H1 (cell line): Measurements from ENCODE around the gene CC2D1A. TPM values are rescaled to one million over a fixed set of nuclear protein-coding genes. Genes with fewer than 3 reads are reported as not detected.

ENCODE experiments used
- CTCF ChIA-PET: fragments of 300-600 bp; sonication (Branson Sonifier 250); formaldehyde crosslinking; loops from one replicate; lab custom pipeline; 2021; ENCODE audit not compliant: partially characterized antibody; lab: Charles Lee
- POLR2A ChIA-PET: fragments of 300-600 bp; sonication (Branson Sonifier 250); formaldehyde crosslinking; loops from one replicate; lab custom pipeline; 2021; ENCODE audit warnings: inconsistent platforms; ENCODE audit not compliant: partially characterized antibody; lab: Charles Lee
- DNase-seq, 2 experiments: peaks; one replicate each; pipeline versions ENCODE4 v3.0.0 to v3.0.0-alpha.2; 2010 to 2022; ENCODE audit warnings: low spot score in 2 of 2, low read depth in 1 of 2, mixed read lengths in 1 of 2
- FAIRE-seq: peaks from 2 replicates; lab custom pipeline; 2011; peaks lifted over from hg19 to GRCh38; lab: Jason Lieb, UNC
- H2AFZ ChIP-seq: 2 replicates; pipeline ENCODE4 v1.8.1; 2012; ENCODE audit warnings: low read length, inconsistent platforms
- H2AK5ac ChIP-seq: 2 replicates; pipeline ENCODE4 v1.6.1; 2013; ENCODE audit warnings: low read depth, low read length
- H2BK120ac ChIP-seq: replicated peaks from 2 replicates; pipeline ENCODE3; 2013; ENCODE audit warnings: low read depth, low read length, inconsistent platforms
- H2BK12ac ChIP-seq: 2 replicates; pipeline ENCODE4 v1.6.1; 2013; ENCODE audit warnings: low read depth, low read length
- H2BK15ac ChIP-seq: 2 replicates; pipeline ENCODE4 v1.6.1; 2013; ENCODE audit warnings: low read length
- H2BK20ac ChIP-seq: 2 replicates; pipeline ENCODE4 v1.6.1; 2013; ENCODE audit warnings: low read length
- H2BK5ac ChIP-seq: 2 replicates; pipeline ENCODE4 v1.6.1; 2013; ENCODE audit warnings: low read depth, low read length
- H3K14ac ChIP-seq: 2 replicates; pipeline ENCODE4 v1.6.1; 2013; ENCODE audit warnings: inconsistent platforms; ENCODE audit not compliant: insufficient read length
- H3K18ac ChIP-seq: 2 replicates; pipeline ENCODE4 v1.6.1; 2013; ENCODE audit warnings: low read length; ENCODE audit errors: extremely low read depth
- H3K23ac ChIP-seq: 2 replicates; pipeline ENCODE4 v1.6.1; 2013; ENCODE audit warnings: inconsistent platforms; ENCODE audit not compliant: insufficient read length
- H3K23me2 ChIP-seq: 2 replicates; pipeline ENCODE4 v1.6.1; 2013; ENCODE audit warnings: low read depth, low read length
- H3K27ac ChIP-seq: 2 replicates; pipeline ENCODE4 v1.6.1; 2011; ENCODE audit warnings: low read depth, low read length, inconsistent platforms
- H3K27me3 ChIP-seq, 4 experiments: replicated peaks in 1 of 4; 1 replicate in 1 of 4; 2 replicates in 3 of 4; pipeline versions ENCODE4 v1.6.1 to v1.8.1; 2011 to 2013; ENCODE audit warnings: low read length in 3 of 4, mild to moderate bottlenecking in 3 of 4, inconsistent platforms in 2 of 4, mixed read lengths in 2 of 4, moderate library complexity in 1 of 4; ENCODE audit not compliant: control insufficient read depth in 3 of 4, insufficient read depth in 3 of 4; ENCODE audit errors: extremely low read depth in 1 of 4
- H3K36me3 ChIP-seq, 4 experiments: 2 replicates each; pipeline versions ENCODE4 v1.6.1 to v1.8.1; 2011 to 2013; ENCODE audit warnings: mild to moderate bottlenecking in 4 of 4, low read length in 3 of 4, moderate library complexity in 2 of 4, control low read depth in 1 of 4, inconsistent platforms in 1 of 4; ENCODE audit not compliant: insufficient read depth in 4 of 4, control insufficient read depth in 2 of 4
- H3K4ac ChIP-seq: replicated peaks from 2 replicates; pipeline ENCODE3; 2013; ENCODE audit warnings: low read length, low read depth, mixed read lengths, inconsistent platforms; ENCODE audit not compliant: insufficient read length
- H3K4me1 ChIP-seq, 4 experiments: replicated peaks in 1 of 4; 1 replicate in 1 of 4; 2 replicates in 3 of 4; pipeline versions ENCODE4 v1.6.1 to v1.8.1; 2011 to 2013; ENCODE audit warnings: low read length in 3 of 4, inconsistent platforms in 2 of 4, mixed read lengths in 1 of 4; ENCODE audit not compliant: insufficient read depth in 4 of 4, control insufficient read depth in 3 of 4
- H3K4me2 ChIP-seq, 2 experiments: 2 replicates each; pipeline versions ENCODE4 v1.6.1 to v1.8.1; 2011 to 2013; ENCODE audit warnings: low read depth in 2 of 2, low read length in 2 of 2, control low read depth in 1 of 2, inconsistent platforms in 1 of 2, mild to moderate bottlenecking in 1 of 2; ENCODE audit not compliant: insufficient read depth in 1 of 2
- H3K4me3 ChIP-seq, 4 experiments: fragments of 200-600, 300-600 bp in 1 of 4; sonication (generic), shearing (Covaris generic), sonication (Bioruptor Twin) in 1 of 4; 2 replicates each; pipeline versions ENCODE4 v1.5.1 to v1.8.1; 2011 to 2016; ENCODE audit warnings: low read length in 4 of 4, low read depth in 3 of 4, control low read depth in 2 of 4, inconsistent platforms in 2 of 4, mild to moderate bottlenecking in 2 of 4, mixed read lengths in 1 of 4, moderate library complexity in 1 of 4; ENCODE audit not compliant: insufficient read depth in 2 of 4; ENCODE audit errors: extremely low read depth in 1 of 4
- H3K56ac ChIP-seq: replicated peaks from 2 replicates; pipeline ENCODE3; 2013; ENCODE audit warnings: low read depth, mild to moderate bottlenecking, mixed read lengths, low read length, inconsistent platforms; ENCODE audit not compliant: insufficient read length
- H3K79me1 ChIP-seq: 2 replicates; pipeline ENCODE4 v1.6.1; 2013; ENCODE audit warnings: low read depth, low read length, control low read depth
- H3K79me2 ChIP-seq, 2 experiments: 2 replicates each; pipeline versions ENCODE4 v1.6.1 to v1.8.1; 2012 to 2013; ENCODE audit warnings: low read length in 2 of 2, mild to moderate bottlenecking in 2 of 2, inconsistent platforms in 1 of 2; ENCODE audit not compliant: insufficient read depth in 2 of 2, control insufficient read depth in 1 of 2
- H3K9ac ChIP-seq, 4 experiments: replicated peaks in 1 of 4; 1 replicate in 1 of 4; 2 replicates in 3 of 4; pipeline versions ENCODE4 v1.6.1 to v1.8.1; 2011 to 2013; ENCODE audit warnings: low read depth in 3 of 4, low read length in 3 of 4, control low read depth in 2 of 4, mild to moderate bottlenecking in 2 of 4, moderate library complexity in 2 of 4, inconsistent platforms in 1 of 4; ENCODE audit errors: extremely low read depth in 1 of 4
- H3K9me3 ChIP-seq, 2 experiments: 2 replicates each; pipeline versions ENCODE4 v1.6.1 to v1.8.1; 2012 to 2013; ENCODE audit warnings: mild to moderate bottlenecking in 2 of 2, moderate library complexity in 2 of 2, control low read depth in 1 of 2, inconsistent platforms in 1 of 2, low read depth in 1 of 2, low read length in 1 of 2, mixed read lengths in 1 of 2; ENCODE audit not compliant: insufficient read depth in 2 of 2
- H4K20me1 ChIP-seq, 2 experiments: replicated peaks in 1 of 2; 2 replicates each; pipeline versions ENCODE3 to v1.8.1; 2011 to 2013; ENCODE audit warnings: inconsistent platforms in 2 of 2, low read length in 2 of 2, mild to moderate bottlenecking in 1 of 2; ENCODE audit not compliant: insufficient read depth in 2 of 2, control insufficient read depth in 1 of 2
- H4K5ac ChIP-seq: 2 replicates; pipeline ENCODE4 v1.6.1; 2013; ENCODE audit warnings: low read length, low read depth, mixed read lengths, inconsistent platforms; ENCODE audit not compliant: insufficient read length
- H4K8ac ChIP-seq: 2 replicates; pipeline ENCODE4 v1.8.0; 2013; ENCODE audit warnings: mild to moderate bottlenecking, moderate library complexity, low read length, inconsistent platforms; ENCODE audit not compliant: insufficient read depth; ENCODE audit errors: extremely low read depth
- H4K91ac ChIP-seq: replicated peaks from 2 replicates; pipeline ENCODE3; 2013; ENCODE audit warnings: low read length, mixed read lengths, inconsistent platforms; ENCODE audit not compliant: insufficient read length
- ASH2L ChIP-seq: fragments of 200-600, 300-600 bp; sonication (generic); IDR thresholded peaks from one replicate; pipeline ENCODE4 v1.7.1; 2017; ENCODE audit warnings: low read length
- CBX8 ChIP-seq: fragments of 300-800, 300-1000 bp; sonication (generic); IDR thresholded peaks from 2 replicates; pipeline ENCODE4 v1.7.1; 2016; ENCODE audit warnings: low read depth, low read length, borderline replicate concordance
- EGR1 ChIP-seq: IDR thresholded peaks from 2 replicates; pipeline ENCODE4 v1.6.1; 2011; ENCODE audit warnings: low read depth, low read length, borderline replicate concordance
- GTF2F1 ChIP-seq: IDR thresholded peaks from 2 replicates; pipeline ENCODE4 v1.6.1; 2012; ENCODE audit warnings: low read depth, low read length, improper control_type of control experiment, borderline replicate concordance
- MAFK ChIP-seq: IDR thresholded peaks from 2 replicates; pipeline ENCODE4 v1.6.1; 2012; ENCODE audit warnings: low read depth, mild to moderate bottlenecking, improper control_type of control experiment, low read length
- RNF2 ChIP-seq: fragments of 200-900, 300-1000 bp; sonication (generic); IDR thresholded peaks from 2 replicates; pipeline ENCODE4 v1.7.1; 2016; ENCODE audit warnings: borderline replicate concordance, low read depth, mild to moderate bottlenecking, antibody characterized with exemption, low read length; ENCODE audit not compliant: poor library complexity, severe bottlenecking; ENCODE audit errors: missing control alignments
- SP2 ChIP-seq: IDR thresholded peaks from 2 replicates; pipeline ENCODE4 v1.6.1; 2012; ENCODE audit warnings: mild to moderate bottlenecking, low read length, inconsistent platforms
- SRF ChIP-seq: IDR thresholded peaks from 2 replicates; pipeline ENCODE4 v1.6.1; 2011; ENCODE audit warnings: mild to moderate bottlenecking, low read depth, low read length, moderate library complexity
- WGBS, 2 experiments: shearing (Covaris generic) in 1 of 2; methylation state at CpG; one replicate each; pipeline versions ENCODE4 v1.1.6 to v1.1.7; 2013 to 2015; ENCODE audit warnings: low lambda C conversion rate in 2 of 2, mixed read lengths in 2 of 2, inconsistent platforms in 1 of 2, low coverage in 1 of 2, missing lambda C conversion rate in 1 of 2; ENCODE audit not compliant: insufficient replicate concordance in 2 of 2, insufficient coverage in 1 of 2, insufficient read length in 1 of 2; ENCODE audit errors: extremely low coverage in 1 of 2, missing lambda C conversion rate in 1 of 2; 5-methylcytosine and 5-hydroxymethylcytosine counted together
- polyA plus RNA-seq, 7 experiments: library from polyadenylated mRNA; depleted of rRNA in 3 of 7; stranded (reverse) in 5 of 7; unstranded in 2 of 7; fragments of >200 nt in 5 of 7; fragments of 200-250 nt in 2 of 7; gene quantifications; 1 replicate in 5 of 7; 2 replicates in 1 of 7; 4 replicates in 1 of 7; pipeline versions ENCODE4 v1.2.1 to v1.2.3, GENCODE V29; 2011 to 2013; ENCODE audit warnings: missing spikeins in 2 of 7, mixed read lengths in 2 of 7
- total RNA-seq: library from RNA; stranded (reverse); fragmentation: NEBNext Ultra II Directional; extraction: Animal tissue kit (Norgen Biotek cat#: 25700); gene quantifications from 2 replicates; pipeline ENCODE4 v1.2.1, GENCODE V29; 2021
- TF ChIP-seq, protein P1 (sequence below): IDR thresholded peaks from 2 replicates; pipeline ENCODE4 v1.6.1; 2012; ENCODE audit warnings: low read length, inconsistent platforms
- TF ChIP-seq, protein P2 (sequence below): IDR thresholded peaks from 2 replicates; pipeline ENCODE4 v1.6.1; 2012; ENCODE audit warnings: inconsistent platforms

CC2D1A gene
- total and polyA plus RNA-seq, 2 of the 8 experiments (the other 6 are each of a cell fraction or from before 2014, with no cell fraction given): 12.5 to 33.0 TPM

DNA sequence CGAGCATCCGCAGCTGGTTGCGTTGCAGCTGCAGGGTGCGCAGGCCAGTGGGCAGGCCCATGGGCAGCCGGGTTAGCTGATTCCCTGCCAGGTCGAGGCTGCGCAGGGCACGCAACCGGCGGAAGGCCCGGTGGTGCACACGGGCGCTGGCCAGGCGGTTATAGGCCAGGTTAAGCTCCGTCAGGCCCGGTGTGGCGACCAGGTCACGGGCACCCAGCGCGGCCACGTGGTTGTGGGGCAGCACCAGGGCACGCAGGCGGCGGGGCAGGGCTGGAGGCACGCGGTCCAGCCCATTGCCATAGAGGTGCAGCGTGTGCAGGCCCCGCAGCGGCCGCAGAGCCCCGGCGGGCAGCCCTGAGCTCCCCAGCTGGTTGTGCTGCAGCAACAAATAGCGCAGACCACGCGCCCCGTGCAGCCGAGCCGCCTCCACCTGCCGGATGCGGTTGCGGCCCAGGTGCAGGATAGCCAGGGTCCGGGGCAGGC, 27.0 kb downstream of the CC2D1A start:
- peaks cover 3 to 35% (median 15%) of the 10 kb centered on the region in 4 experiments for H3K4me1 ChIP-seq
- H3K27ac ChIP-seq: no peak overlapping the region
- H3K23me2 ChIP-seq: peaks cover 14% of the 10 kb centered on the region; the same call in 1 of the 2 replicates
- H3K79me1 ChIP-seq: peaks cover 3% of the 10 kb centered on the region; the same call in 1 of the 2 replicates
- CTCF ChIA-PET: interaction anchor here (0.6 to 3.5 kb wide), 22 partner anchors 12 to 144 kb away, joined by 3 to 19 read pairs (median 5); partner anchors contain the start of genes MISP3 and PALM3
- no peak overlapping the region for H3K56ac ChIP-seq
- peak overlapping the region; percentile 35; the same call in 1 of the 2 replicates for H4K8ac ChIP-seq
- H2BK15ac ChIP-seq: no peak overlapping the region
- H3K9me3 ChIP-seq: no peaks in the 10 kb centered on the region
- FAIRE-seq (no peak), DNase-seq (no peak)
- H3K79me2 ChIP-seq: no peaks in the 10 kb centered on the region
- H3K27me3 ChIP-seq: peaks cover 0 to 2% (median 0%) of the 10 kb centered on the region in 4 experiments; a peak in 1 of 7 replicates
- no peak overlapping the region for H4K5ac ChIP-seq
- POLR2A ChIA-PET: interaction anchor here (1.0 to 5.4 kb wide), 9 partner anchors 9 to 430 kb away, joined by 3 to 39 read pairs (median 7); partner anchors contain the start of gene DCAF15
- TF ChIP-seq CBX8 (no peak), EGR1 (no peak), MAFK (no peak), RNF2 (no peak), SRF (no peak), ASH2L (no peak), SP2 (no peak), GTF2F1 (no peak)
- TF ChIP-seq, protein P1, sequence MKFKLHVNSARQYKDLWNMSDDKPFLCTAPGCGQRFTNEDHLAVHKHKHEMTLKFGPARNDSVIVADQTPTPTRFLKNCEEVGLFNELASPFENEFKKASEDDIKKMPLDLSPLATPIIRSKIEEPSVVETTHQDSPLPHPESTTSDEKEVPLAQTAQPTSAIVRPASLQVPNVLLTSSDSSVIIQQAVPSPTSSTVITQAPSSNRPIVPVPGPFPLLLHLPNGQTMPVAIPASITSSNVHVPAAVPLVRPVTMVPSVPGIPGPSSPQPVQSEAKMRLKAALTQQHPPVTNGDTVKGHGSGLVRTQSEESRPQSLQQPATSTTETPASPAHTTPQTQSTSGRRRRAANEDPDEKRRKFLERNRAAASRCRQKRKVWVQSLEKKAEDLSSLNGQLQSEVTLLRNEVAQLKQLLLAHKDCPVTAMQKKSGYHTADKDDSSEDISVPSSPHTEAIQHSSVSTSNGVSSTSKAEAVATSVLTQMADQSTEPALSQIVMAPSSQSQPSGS: no peak
- TF ChIP-seq, protein P2, sequence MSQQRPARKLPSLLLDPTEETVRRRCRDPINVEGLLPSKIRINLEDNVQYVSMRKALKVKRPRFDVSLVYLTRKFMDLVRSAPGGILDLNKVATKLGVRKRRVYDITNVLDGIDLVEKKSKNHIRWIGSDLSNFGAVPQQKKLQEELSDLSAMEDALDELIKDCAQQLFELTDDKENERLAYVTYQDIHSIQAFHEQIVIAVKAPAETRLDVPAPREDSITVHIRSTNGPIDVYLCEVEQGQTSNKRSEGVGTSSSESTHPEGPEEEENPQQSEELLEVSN: no peak
- H2BK20ac ChIP-seq: no peak overlapping the region
- H2AK5ac ChIP-seq: no peak overlapping the region
- H3K14ac ChIP-seq: no peak overlapping the region
- no peak overlapping the region for H2BK5ac ChIP-seq
- no peak overlapping the region for H3K9ac ChIP-seq
- no peak overlapping the region for H2AFZ ChIP-seq
- no peak overlapping the region for H3K18ac ChIP-seq
- WGBS, 2 experiments: 95% methylated on average over 34 of the region's 42 CpGs; no CpG with 5 or more reads in 1 of the 2 experiments
- no peak overlapping the region for H4K91ac ChIP-seq
- H2BK120ac ChIP-seq: no peak overlapping the region
- no peak overlapping the region for H3K4ac ChIP-seq
- H4K20me1 ChIP-seq: peaks cover 0 to 6% of the 10 kb centered on the region in 2 experiments
- H2BK12ac ChIP-seq: no peak overlapping the region
- H3K4me3 ChIP-seq: no peak overlapping the region
- H3K4me2 ChIP-seq: no peak overlapping the region
- H3K23ac ChIP-seq: no peak overlapping the region
- peaks cover 0 to 9% (median 2%) of the 10 kb centered on the region in 4 experiments; a peak in 5 of 8 replicates for H3K36me3 ChIP-seq
